ENCODE results near the gene ZCCHC14. TPM values are rescaled to one million over a fixed set of nuclear protein-coding genes. Genes with fewer than 3 reads are reported as not detected.
"Not testable (repeated sequence)": the region's sequence is repeated elsewhere in the genome, so short reads cannot be mapped to it uniquely, and the experiment has no call there.

ZCCHC14 gene
- total and polyA plus RNA-seq, 4 donors: 7.4 to 31.1 (median 19.3) TPM

- 18 to 28% methylated on average over 25 of the region's 25 CpGs for WGBS, 2 donors
- H3K27ac ChIP-seq (ENCODE audit: low read depth in 1 of 2, low read length in 1 of 2): peak overlapping the region in 1 of 2 donors; percentile 42
- no peak overlapping the region for H3K4me3 ChIP-seq
- TF ChIP-seq, protein P1, sequence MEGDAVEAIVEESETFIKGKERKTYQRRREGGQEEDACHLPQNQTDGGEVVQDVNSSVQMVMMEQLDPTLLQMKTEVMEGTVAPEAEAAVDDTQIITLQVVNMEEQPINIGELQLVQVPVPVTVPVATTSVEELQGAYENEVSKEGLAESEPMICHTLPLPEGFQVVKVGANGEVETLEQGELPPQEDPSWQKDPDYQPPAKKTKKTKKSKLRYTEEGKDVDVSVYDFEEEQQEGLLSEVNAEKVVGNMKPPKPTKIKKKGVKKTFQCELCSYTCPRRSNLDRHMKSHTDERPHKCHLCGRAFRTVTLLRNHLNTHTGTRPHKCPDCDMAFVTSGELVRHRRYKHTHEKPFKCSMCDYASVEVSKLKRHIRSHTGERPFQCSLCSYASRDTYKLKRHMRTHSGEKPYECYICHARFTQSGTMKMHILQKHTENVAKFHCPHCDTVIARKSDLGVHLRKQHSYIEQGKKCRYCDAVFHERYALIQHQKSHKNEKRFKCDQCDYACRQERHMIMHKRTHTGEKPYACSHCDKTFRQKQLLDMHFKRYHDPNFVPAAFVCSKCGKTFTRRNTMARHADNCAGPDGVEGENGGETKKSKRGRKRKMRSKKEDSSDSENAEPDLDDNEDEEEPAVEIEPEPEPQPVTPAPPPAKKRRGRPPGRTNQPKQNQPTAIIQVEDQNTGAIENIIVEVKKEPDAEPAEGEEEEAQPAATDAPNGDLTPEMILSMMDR (IDR thresholded peaks at IDR 0.05; ENCODE audit: control extremely low read depth, extremely low read depth): no peak
- H3K9me3 ChIP-seq (ENCODE audit: control insufficient read depth in 4 of 4, insufficient read depth in 3 of 4, low read length in 3 of 4): peaks cover 0 to 3% (median 0%) of the 10 kb centered on the region in 4 donors
- no peaks in the 10 kb centered on the region for H3K27me3 ChIP-seq (ENCODE audit: control insufficient read depth in 3 of 3, insufficient read depth in 3 of 3, low read length in 2 of 3)
- ATAC-seq (ENCODE audit: insufficient read depth, low FRiP score) (peak; percentile 49), DNase-seq (peak in 2 of 3 donors; percentile 33 to 49)
- H3K9ac ChIP-seq (ENCODE audit: insufficient read depth in 1 of 2, low read length in 2 of 2): no peak overlapping the region
- peaks cover 0 to 7% (median 0%) of the 10 kb centered on the region in 5 donors for H3K4me1 ChIP-seq (ENCODE audit: control insufficient read depth in 5 of 5, insufficient read depth in 5 of 5, low read length in 5 of 5)
- H3K36me3 ChIP-seq (ENCODE audit: control insufficient read depth in 4 of 4, insufficient read depth in 4 of 4, low read length in 4 of 4): no peaks in the 10 kb centered on the region
Observed at GRCh38 chr16:87507351-87508069, 14.7 kb upstream of the ZCCHC14 start.

- Histone ChIP-seq H3K36me3 (ENCODE audit: control insufficient read depth in 4 of 4, insufficient read depth in 4 of 4, low read length in 4 of 4) (no peaks in the 10 kb centered on the region), H3K9me3 (ENCODE audit: control insufficient read depth in 4 of 4, insufficient read depth in 3 of 4, low read length in 3 of 4) (peaks cover 0 to 7% (median 0%) of the 10 kb centered on the region in 4 donors), H3K4me3 (no peak overlapping the region), H3K27me3 (ENCODE audit: control insufficient read depth in 3 of 3, insufficient read depth in 3 of 3, low read length in 2 of 3) (no peaks in the 10 kb centered on the region), H3K27ac (ENCODE audit: low read depth in 1 of 2, low read length in 1 of 2) (no peak overlapping the region), H3K9ac (ENCODE audit: insufficient read depth in 1 of 2, low read length in 2 of 2) (no peak overlapping the region), H3K4me1 (ENCODE audit: control insufficient read depth in 5 of 5, insufficient read depth in 5 of 5, low read length in 5 of 5) (peaks cover 0 to 7% (median 3%) of the 10 kb centered on the region in 5 donors)
- 87 to 92% methylated on average over 13 of the region's 13 CpGs for WGBS, 2 donors
- DNase-seq (no peak), ATAC-seq (ENCODE audit: insufficient read depth, low FRiP score) (no peak)
- TF ChIP-seq, protein P1 (IDR thresholded peaks at IDR 0.05; ENCODE audit: control extremely low read depth, extremely low read depth): no peak
Observed at GRCh38 chr16:87506423-87507350, 13.9 kb upstream of the ZCCHC14 start.

DNA sequence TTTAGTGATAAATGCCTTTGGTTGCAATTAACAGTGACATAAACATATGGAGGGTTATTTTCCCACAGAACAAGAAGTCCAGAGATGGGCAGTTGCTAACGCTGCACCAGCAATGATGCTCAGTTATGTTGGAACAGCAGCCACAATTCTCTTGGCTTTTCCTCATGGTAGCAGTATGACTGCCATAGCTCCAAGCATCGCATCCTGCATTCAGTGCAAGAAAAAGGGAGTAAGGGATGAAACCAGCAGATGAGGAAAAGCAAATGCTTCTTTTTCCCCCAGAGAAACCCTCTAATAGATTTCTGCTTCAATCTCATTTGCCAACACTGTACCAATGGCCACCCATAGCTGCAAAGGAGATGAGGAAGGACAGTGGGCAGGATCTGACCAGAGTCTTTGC lies 13.0 kb upstream of the ZCCHC14 start:
- Histone ChIP-seq H3K27me3 (ENCODE audit: control insufficient read depth in 3 of 3, insufficient read depth in 3 of 3, low read length in 2 of 3) (no peaks in the 10 kb centered on the region), H3K4me3 (no peak overlapping the region), H3K9me3 (ENCODE audit: control insufficient read depth in 4 of 4, insufficient read depth in 3 of 4, low read length in 3 of 4) (peaks cover 0 to 7% (median 0%) of the 10 kb centered on the region in 4 donors), H3K4me1 (ENCODE audit: control insufficient read depth in 5 of 5, insufficient read depth in 5 of 5, low read length in 5 of 5) (peaks cover 0 to 7% (median 3%) of the 10 kb centered on the region in 5 donors), H3K27ac (ENCODE audit: low read depth in 1 of 2, low read length in 1 of 2) (no peak overlapping the region), H3K9ac (ENCODE audit: insufficient read depth in 1 of 2, low read length in 2 of 2) (no peak overlapping the region), H3K36me3 (ENCODE audit: control insufficient read depth in 4 of 4, insufficient read depth in 4 of 4, low read length in 4 of 4) (no peaks in the 10 kb centered on the region)
- ATAC-seq (ENCODE audit: insufficient read depth, low FRiP score) (no peak), DNase-seq (no peak)
- TF ChIP-seq, protein P1 (IDR thresholded peaks at IDR 0.05; ENCODE audit: control extremely low read depth, extremely low read depth): no peak
- WGBS, 2 donors: 95 to 96% methylated on average over 2 of the region's 2 CpGs

DNA sequence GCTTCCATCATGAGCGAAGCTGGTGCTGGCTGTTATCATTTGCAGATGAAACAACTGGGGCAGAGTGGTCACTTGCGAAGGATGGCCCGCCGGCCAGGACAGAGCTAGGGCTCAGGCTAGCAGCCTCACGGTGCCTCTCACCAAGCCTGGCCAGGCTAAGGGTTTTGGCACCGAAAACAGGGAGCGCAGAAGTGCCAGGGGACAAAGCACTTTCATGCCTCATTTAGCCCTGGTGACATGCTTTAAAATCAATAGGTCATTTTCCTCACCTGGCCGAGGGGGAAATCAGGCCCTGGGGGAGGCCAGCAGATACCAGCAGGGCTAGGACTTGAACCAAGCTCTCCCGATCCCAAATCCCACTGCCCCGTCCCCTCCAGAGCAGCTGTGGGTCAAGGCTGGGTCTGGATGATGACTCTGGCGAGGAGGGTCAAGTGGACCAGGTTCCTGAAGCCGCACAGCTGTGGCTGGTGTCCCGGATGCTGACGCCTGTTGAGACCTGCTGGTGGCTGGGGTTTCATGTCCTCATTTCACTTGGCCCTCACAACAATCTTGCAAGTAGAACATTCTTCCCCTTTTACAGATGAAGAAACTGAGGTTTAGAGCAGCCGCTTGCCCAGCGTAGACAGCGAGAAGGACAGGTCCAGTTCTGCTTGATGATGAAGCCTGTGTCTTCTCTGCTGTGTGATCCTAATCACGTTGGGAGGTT lies 10.6 kb upstream of the ZCCHC14 start:
- H3K9me3 ChIP-seq (ENCODE audit: control insufficient read depth in 4 of 4, insufficient read depth in 3 of 4, low read length in 3 of 4); H3K4me3 ChIP-seq; H3K9ac ChIP-seq (ENCODE audit: insufficient read depth in 1 of 2, low read length in 2 of 2); DNase-seq; H3K36me3 ChIP-seq (ENCODE audit: control insufficient read depth in 4 of 4, insufficient read depth in 4 of 4, low read length in 4 of 4); H3K4me1 ChIP-seq (ENCODE audit: control insufficient read depth in 5 of 5, insufficient read depth in 5 of 5, low read length in 5 of 5); ATAC-seq (ENCODE audit: insufficient read depth, low FRiP score); H3K27me3 ChIP-seq (ENCODE audit: control insufficient read depth in 3 of 3, insufficient read depth in 3 of 3, low read length in 2 of 3); H3K27ac ChIP-seq (ENCODE audit: low read depth in 1 of 2, low read length in 1 of 2): not testable (repeated sequence)
- 85 to 87% methylated on average over 18 of the region's 18 CpGs for WGBS, 2 donors

Data from lung (tissue), 12 donors.